HG03342 (cell line): ENCODE measurements around the gene NAV2.
A peak's percentile ranks its signal among the peaks of the same experiment; 100 is the strongest.
"Not testable (repeated sequence)": the region's sequence is repeated elsewhere in the genome, so short reads cannot be mapped to it uniquely, and the experiment has no call there.

Experiments used
- ATAC-seq: cut with Tn5 transposase; IDR thresholded peaks from one replicate; pipeline ENCODE4 v1.9.1; 2021; ENCODE audit warnings: mild to moderate bottlenecking, moderate library complexity; ENCODE audit not compliant: unreplicated experiment

The NAV2 gene

DNA sequence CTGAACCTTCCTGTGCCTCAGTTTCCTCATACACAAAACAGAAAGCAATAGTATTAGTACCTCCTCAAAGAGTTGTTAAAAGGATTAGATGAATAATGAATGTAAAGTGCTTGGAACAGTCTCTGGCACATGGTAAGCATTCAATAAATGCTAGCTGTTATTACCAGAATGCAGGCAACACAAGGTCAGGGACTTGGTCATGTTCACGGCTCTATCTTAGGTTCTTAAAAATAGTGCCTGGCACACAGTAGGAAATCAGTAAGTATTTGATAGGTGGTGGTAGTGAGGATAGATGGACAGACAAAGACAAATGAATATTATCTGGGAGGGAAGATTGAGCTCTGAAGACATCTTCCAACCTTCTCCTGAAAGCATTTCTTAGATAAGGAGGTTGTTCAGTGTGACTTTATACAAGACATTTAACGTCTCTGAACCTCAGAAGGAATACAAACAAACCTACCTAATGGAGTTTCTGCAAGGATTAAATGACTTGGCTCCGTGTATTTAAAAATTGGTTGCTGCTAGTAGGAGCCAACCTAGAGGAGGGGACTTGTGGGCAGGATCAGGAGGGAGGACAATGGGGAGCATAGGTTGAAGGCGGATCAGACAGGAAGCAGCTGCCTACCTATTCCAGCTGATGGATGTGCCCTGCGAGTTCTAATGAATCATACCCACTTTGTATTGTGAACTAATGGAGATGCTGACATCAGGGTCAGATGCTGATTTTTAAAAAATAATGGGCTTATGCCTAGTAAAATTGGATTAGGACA, 353.6 kb downstream of the NAV2 start:
- no peak for ATAC-seq

DNA sequence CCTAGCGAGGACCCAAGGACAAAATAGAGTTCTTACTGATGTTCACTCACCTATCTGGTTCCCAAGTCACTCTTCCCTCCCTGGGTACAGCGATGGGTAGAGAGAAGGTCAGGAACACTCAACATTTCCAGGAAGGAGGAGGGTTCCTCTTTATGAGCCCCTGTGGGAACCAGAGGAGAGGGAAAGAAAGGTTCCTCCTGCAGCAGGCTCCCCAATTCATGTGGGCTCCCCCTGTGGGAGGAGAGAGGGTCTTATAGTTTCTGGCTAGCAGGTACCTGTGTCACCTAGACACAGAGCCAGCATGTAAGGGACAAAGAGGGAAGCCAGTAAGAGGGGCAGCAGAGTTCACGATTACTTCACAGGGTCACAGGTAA, 354.1 kb downstream of the NAV2 start:
- ATAC-seq = no peak

DNA sequence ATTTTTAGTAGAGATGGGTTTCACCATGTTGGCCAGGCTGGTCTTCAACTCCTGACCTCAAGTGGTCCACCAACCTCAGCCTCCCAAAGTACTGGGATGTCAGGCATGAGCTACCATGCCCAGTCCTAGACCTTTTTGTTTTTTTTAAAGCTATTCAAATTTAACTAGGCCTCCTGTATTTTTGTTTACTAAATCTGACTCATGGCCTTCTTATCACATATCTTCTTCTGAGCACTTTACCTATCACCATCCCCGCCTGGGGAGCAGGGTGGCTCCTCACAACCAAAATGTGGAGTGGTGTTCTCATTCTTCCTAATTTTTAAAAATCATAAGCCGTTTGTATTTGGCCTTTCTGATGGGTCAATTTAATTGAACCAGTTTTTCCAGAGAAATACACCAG, 355.0 kb downstream of the NAV2 start:
- no peak for ATAC-seq

DNA sequence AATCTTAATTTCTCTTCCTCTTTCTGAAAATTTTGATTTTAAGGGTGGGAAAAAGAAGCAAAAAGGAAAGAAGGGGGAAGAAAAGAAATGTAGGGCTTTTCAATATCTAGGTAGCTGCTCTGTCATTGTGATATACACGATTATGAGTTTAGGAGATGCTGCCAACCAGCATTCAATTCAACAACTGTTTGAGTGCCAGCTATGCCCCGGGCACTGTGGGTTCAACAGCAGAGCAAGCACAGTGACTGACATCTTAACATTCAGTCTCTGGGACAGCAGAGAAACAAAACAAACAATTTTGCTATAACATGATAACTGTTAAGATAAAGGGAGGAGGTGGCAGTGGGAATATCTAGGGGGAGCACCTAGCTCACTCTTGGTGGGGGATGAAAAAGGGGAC, 356.1 kb downstream of the NAV2 start:
- no peak for ATAC-seq

DNA sequence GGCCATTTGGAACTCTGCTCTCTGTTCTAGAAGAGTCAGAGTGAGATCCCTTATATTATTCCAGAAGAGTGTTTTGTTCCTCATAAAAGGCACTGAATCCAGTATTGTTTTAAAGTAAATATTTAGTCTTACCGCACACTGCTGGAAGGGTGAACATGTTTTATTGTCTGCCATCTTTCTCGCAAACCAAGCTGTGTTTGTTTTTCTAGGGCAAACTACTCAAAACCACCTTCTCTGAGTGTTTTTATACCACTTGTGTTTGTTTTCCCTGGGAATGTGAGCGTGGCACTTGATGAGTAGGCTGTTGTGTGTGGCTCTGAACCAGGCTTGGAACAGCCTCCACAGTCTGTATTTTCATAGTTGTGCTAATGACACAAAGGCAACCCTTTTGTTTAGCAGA, 357.8 kb downstream of the NAV2 start:
- no peak for ATAC-seq

DNA sequence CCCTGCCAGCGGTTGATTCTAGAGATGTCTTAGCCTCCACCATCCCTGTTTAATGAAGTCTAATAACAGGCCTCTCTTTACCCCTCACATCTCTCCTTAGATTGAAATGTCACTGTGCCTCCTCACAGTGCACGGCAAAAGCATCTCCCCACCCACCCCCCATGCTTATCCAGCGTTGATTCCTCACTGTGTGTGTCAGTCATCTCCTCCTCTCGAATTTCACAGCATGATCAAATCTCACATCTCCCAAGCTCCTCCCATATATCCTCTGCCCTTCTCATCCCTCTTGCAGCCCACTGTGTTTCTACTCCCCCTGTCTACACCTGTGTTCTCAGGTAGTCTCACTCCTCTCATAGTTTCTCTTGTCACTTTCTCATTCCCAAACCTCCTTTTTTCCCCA, 363.0 kb downstream of the NAV2 start:
- no peak for ATAC-seq

DNA sequence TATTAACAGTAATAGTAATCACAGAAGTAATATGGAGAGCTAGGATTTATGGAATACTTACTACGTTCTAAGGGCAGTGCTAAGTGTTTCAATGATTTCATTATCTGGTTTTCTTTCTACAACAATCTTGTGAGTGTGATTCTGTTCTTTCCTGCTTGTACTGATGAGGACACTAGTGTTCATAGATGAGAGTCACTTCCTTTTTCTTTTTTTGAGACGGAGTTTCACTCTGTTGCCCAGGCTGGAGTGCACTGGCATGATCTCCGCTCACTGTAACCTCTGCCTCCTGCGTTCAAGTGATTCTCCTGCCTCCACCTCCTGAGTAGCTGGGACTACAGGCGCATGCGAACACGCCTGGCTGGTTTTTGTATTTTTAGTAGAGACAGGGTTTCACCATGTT, 366.2 kb downstream of the NAV2 start:
- ATAC-seq = no peak

DNA sequence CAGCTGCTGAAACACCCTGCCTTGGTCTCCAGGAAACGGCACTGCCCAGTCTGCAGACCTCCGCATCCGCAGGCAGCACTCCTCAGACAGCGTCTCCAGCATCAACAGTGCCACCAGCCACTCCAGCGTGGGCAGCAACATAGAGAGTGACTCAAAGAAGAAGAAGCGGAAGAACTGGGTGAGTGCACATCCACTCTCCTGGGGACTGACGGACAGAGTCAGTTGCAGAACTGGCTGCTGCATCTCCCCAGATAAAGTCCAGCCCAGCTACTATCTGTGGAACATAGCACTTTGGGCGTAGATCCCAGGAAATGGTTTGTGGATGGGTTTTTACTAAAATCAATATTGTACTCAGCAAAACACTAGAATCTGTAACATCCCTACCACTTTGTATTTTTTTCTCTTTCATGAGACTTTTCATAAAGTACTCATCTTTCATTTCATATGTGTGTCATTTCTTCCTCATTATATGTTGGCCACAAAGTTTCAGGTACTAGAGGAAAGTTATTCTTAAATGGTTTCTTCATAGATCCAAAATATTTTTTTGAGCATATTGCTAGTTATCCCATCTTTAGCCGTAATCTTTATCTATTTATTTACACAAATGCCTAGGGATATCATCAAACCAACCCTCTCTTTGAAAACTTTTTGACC, 367.5 kb downstream of the NAV2 start:
- ATAC-seq = peak; percentile 90

DNA sequence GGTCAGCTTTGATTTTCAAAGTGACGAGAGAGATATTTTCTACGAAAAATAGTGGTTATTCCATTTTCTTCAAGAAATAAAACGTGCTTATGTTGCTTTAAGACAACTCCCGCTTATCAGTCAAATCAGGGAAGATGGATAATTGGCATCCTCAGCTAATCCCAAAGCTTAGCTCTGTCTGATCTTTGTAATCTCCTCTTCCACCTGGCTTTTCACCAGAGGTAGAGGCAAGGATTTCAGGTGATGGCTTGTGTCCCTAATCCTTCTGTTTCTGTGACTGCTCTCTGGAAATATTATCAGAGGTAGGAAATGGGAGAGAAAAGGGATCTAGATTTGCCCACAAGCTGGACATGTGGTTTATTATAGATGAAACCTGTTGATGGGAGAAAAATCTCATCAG, 368.7 kb downstream of the NAV2 start:
- ATAC-seq = no peak

DNA sequence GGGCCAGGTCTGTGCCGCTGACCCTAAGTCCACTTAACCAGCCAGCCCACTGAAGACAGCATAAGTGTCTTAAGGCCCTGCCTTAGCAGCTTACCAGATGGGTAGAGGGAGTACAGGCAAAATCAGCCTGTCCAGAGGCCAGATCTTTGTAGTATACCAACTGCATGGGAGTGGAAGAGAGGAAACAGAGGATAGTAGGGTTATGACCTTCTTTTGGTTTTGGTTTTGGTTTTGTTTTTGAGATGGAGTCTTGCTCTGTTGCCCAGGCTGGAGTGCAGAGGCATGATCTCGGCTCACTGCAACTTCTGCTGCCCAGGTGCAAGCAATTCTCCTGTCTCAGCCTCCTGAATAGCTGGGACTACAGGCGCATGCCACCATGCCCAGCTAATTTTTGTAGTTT, 371.2 kb downstream of the NAV2 start:
- not testable (repeated sequence) for ATAC-seq

DNA sequence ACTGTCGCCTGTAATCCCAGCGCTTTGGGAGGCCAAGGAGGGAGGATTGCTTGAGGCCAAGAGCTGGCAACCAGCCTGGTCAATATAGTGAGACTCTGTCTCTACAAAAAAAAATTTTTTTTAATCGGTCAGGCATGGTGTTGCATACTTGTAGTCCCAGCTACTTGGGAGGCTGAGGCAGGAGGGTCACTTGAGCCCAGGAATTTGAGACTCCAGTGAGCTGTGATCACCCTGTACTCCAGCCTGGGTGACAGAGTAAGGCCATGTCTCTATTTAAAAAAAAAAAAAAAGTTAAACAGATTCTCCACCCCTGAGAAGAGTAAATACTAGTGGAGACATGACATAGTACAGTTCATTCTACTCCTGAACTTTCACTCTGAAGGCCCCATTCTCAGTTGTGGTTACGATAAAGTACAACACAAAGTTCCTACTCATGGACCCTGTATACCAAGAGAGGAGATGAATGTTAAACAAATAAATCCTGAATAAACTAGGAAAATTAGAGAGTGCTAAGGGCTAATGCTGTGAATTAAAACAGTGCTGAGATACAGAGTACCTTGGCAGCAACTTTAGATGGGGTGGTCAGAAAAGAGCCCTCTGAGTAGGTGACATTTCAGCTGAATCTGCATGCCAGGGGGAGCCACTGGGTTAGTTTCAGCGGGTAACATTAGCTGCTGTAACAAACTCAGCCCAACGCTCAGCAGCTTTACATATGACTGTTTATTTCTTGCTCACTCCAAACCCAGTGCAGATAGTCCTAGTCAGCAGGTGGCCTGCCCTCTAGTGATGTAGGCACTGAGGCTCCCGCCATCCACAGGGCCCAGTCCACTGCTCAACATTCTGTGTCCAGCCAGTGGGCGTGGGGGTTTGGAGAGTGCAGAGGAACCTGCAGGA, 372.5 kb downstream of the NAV2 start:
- no peak for ATAC-seq

DNA sequence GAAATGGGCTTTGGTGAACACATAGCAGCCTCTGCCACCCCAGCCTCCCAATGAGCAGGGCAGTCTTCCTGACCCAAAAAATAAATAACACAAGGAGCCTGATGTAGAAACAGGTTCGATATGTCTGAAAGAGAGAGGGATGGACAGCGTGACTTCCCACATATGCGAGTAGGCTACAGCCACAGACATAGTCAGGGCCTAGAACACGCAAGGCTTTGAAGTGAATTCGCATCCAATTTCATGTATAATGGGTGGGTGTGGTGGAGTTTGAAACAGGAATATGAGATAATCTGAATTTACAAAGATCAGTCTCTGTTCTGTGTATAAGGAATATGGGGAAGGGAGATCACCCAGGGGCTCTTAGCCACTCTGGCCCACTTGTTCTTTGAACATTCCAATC, 373.3 kb downstream of the NAV2 start:
- no peak for ATAC-seq

DNA sequence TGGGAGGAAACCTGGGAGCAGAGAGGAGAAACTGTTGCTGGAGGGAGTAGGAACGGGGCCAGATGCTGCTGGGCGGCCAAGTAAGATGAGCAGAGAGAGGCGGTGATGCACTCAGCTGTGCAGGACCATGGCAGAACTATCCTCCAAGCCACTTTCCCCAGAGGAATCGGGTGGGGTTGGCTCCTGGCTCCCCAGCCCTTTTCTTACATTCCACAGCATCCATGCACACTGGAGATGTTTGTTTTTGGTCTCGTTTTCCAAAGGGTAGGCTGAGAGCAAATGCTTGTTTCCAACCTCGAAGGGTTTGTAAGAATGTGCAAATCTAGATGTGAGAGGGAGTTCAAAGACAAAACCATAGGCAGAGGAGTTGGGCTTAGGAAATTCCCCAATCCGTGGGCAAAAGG, 374.5 kb downstream of the NAV2 start:
- ATAC-seq = no peak

DNA sequence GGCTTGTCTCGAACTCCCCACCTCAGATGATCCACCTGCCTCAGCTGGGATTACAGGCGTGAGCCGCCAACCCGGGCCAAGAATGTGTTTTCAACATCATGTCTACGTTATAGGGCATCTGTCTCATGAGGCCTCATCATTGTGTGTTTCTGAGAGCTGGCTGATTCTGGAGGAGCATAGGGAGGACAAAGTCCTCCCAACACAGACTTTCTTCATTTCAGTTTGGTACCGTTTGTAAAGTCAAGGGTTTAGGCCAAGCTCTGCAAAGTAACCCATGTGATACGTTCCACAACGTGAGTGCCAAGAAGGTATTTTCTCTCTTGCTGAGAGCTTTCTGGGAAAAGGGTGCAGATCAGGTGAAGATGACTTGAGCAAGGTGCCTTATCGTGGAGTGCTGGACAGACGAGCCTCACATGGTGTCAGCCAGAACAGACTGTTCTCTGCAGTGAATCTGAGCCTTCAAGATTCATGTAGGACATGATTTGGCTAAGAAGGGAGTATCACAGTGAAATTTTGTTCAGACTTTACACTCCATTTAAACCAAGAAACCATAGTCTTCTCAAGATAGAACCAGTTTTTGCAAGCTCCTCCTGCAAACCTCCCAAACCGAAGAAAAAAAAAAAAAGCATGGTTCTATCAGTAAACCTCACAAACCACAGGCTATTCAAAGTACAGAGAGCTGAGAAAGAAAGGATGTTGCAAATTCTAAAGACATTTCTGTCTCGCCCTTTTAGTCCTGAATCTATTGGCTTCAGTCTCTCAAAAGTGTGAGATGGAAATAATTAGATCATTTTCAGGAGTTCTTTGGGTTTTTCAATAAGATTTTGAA, 376.0 kb downstream of the NAV2 start:
- no peak for ATAC-seq

DNA sequence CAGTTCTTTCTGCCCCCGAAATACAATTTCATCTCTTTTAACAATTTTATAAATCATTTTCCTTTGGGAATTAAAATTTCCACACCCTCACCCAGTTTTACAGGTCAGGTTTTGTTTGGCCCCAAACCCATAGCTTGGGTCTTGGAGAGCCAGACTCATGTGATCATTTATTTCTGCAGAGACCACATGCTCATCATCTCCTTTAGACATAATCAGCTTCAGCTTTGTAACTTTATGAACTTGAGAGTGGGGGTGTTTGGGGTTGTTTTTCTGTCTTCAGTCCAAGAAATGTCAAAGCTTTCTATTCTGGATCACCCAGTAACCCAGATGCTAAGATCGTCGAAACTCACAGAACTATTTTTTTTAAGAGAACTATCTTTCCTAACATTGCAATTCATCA, 376.7 kb downstream of the NAV2 start:
- no peak for ATAC-seq

DNA sequence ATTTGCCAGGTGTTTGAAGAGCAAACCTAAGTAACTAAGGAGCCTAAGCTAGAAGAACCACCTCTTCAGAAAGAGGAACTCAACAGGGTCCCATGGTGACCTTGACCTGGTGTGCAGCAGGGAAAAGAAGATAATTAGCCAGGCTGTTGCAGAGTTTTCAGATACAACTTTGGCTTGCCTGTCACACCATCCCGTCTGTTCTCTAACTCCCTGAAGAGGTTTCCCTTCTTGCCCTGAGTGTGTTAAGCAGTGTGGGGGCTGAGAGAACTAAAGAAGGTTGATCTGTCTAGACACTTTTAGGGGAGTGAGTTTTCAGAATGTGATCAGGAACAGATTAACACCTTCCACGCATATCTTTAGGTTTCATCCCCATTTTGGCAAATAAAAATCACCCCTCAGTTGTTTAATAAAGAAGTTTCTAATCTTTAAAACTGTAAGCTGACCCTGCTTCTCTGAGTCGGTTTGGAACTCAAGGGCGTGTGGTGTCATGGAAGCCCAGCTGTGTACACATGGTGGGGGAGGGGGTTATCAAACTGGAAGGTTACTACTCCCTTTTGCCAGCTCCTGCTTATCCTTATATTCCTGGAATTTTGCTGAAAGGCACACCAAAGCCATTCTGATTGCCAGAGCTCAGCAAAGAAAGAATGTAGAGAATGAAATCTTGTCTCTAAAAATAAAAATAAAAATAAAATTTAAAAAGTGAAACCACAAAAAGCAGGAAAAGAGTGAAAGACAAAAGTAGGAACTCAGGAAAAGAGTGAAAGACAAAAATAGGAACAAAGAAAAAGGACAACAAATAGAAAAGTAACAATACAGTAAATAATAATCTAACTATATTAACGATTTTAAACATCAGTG, 377.4 kb downstream of the NAV2 start:
- no peak for ATAC-seq

DNA sequence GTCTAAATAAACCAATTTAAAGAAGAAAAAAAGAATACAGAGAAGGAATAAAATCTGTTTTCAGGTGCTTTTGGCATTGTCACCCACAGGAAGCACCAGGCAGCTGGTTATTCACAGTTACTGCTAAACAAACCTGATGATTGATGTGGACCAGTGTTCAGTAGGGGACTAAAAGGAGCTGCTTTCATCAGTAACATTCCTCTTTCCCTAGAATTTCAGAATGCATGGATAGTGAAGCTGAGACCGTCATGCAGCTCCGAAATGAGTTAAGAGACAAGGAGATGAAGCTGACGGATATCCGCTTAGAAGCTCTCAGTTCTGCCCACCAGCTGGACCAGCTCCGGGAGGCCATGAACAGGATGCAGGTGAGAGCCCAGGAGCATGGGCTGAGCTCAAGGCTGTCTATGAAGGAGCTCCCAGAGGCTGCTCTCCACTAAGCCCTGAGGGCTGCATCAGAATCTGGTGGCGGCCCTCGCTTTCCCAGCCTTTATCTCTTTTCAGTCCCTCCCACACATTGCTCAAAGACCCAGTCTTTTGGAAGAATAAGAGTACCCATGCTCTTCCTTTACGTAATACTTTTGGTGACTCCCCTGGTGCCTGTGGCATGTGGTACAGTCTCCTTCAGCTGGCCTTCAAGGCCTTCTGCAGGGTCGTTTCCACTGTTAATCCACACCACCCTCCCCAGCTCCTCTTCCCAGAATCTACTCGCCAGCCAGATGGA, 378.2 kb downstream of the NAV2 start:
- no peak for ATAC-seq

DNA sequence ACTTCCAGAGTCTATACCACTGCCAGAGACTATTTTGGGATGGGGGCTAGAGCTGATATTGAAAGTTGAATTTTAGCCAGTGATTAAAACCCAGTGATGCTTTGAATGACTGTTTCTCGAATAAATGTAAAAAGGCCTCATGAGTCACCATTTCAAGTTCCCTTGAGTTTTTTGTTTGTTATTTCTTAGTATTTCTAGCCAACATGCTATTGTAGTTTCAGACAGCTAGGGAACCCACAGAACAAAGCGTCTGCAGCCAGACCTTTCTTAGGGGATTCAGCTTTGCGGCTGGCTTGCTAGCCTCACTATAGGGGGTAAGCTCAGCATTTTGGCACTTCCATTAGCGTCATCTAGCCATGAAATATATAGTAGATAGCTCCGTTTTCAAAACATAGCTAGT, 381.1 kb downstream of the NAV2 start:
- no peak for ATAC-seq

DNA sequence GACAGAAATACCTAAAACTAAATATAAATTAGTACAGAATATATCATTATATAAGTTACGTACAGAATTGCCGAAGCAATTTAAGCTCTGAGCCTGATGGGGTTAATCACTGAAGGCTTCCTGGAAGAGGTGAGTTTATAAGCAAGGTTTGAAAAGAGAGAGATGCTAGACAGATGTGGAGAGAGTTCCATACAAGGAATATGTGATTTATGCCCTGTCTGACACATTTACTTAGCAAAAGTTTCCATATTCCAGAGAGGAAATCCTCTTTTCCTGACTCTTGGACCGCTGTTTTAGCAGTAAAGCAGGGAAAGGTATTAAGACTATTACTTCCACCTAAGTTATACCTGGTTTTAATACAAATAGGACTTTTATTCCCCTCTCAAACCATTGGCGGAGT, 382.6 kb downstream of the NAV2 start:
- no peak for ATAC-seq
